Astrocyte of the spinal cord (primary cell): ENCODE data around the gene OLFM1.

Experiments used
- DNase-seq: peaks from one replicate; pipeline ENCODE4 v3.0.0; 2011; ENCODE audit warnings: low read depth, low spot score
- H3K4me3 ChIP-seq: 2 replicates; pipeline ENCODE4 v1.5.1; 2011; ENCODE audit warnings: low read depth, mild to moderate bottlenecking, low read length, moderate library complexity
- in situ Hi-C: cut with HindIII; loops from 2 replicates; pipeline ENCODE4 v1.10.0; 2017; ENCODE audit warnings: low sequenced_read_pairs
- TF ChIP-seq, protein P1 (sequence below): IDR thresholded peaks from 2 replicates; pipeline ENCODE4 v1.5.1; 2012; ENCODE audit warnings: low read depth, mild to moderate bottlenecking, low read length, inconsistent platforms

The OLFM1 gene

DNA sequence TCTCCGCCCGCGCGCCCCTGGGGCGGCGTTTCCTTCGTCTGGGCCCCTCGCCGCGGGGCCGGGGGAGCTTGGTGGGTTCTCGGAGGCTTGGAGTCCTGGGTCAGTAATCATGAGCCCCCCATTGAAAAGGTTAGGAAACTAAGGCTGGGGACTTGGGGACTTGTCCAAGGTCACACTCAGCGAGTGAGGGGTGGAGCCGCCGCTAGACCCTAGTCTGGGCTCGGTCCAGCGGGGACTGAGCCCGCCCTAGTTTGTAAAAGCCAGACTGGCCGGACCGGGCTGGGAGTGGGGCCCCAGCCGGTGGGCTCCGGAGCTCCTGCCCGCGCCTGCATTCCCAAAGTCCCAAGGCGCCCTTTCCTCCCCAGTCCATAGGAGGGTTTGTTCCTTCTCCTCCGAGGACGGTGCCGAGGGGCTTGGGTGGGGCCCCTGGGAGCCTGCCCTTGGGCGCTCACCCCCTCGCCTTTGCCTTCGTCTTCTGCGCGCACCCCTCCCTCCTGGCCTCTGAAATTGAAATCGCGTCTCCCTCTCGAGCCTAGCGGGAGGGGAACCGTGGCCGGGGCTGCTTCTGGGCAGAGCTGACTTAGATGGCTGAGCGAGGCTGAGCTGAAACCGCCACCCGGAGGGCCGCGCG is 995 bp downstream of the OLFM1 start:
- no peak for DNase-seq
- in situ Hi-C loops: no loop called here
- TF ChIP-seq, protein P1, sequence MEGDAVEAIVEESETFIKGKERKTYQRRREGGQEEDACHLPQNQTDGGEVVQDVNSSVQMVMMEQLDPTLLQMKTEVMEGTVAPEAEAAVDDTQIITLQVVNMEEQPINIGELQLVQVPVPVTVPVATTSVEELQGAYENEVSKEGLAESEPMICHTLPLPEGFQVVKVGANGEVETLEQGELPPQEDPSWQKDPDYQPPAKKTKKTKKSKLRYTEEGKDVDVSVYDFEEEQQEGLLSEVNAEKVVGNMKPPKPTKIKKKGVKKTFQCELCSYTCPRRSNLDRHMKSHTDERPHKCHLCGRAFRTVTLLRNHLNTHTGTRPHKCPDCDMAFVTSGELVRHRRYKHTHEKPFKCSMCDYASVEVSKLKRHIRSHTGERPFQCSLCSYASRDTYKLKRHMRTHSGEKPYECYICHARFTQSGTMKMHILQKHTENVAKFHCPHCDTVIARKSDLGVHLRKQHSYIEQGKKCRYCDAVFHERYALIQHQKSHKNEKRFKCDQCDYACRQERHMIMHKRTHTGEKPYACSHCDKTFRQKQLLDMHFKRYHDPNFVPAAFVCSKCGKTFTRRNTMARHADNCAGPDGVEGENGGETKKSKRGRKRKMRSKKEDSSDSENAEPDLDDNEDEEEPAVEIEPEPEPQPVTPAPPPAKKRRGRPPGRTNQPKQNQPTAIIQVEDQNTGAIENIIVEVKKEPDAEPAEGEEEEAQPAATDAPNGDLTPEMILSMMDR: no peak
- H3K4me3 ChIP-seq: no peak overlapping the region

GRCh38 chr9:135088979-135089847 is 1.7 kb downstream of the OLFM1 start:
- no peak for DNase-seq
- in situ Hi-C loops: no loop called here
- TF ChIP-seq, protein P1: no peak
- H3K4me3 ChIP-seq: no peak overlapping the region

DNA sequence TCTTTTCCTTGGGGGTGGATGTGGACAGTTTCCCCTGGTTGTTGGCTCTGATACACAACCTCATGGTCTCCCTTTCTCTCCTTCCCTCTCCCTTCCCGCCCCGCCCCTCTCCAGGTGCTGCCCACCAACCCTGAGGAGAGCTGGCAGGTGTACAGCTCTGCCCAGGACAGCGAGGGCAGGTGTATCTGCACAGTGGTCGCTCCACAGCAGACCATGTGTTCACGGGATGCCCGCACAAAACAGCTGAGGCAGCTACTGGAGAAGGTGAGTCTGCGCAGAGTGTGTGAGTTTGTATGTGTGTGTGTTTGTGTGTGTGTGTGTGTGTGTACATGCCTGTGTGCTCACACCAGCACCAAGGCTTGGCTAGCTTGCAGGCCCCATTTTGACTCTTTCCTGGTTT is 2.6 kb downstream of the OLFM1 start:
- no peak overlapping the region for H3K4me3 ChIP-seq
- in situ Hi-C loops: no loop called here
- no peak for DNase-seq
- TF ChIP-seq, protein P1: no peak

GRCh38 chr9:135090547-135090946 is 3.1 kb downstream of the OLFM1 start:
- no peak overlapping the region for H3K4me3 ChIP-seq
- in situ Hi-C loops: no loop called here
- TF ChIP-seq, protein P1: no peak
- DNase-seq: no peak

DNA sequence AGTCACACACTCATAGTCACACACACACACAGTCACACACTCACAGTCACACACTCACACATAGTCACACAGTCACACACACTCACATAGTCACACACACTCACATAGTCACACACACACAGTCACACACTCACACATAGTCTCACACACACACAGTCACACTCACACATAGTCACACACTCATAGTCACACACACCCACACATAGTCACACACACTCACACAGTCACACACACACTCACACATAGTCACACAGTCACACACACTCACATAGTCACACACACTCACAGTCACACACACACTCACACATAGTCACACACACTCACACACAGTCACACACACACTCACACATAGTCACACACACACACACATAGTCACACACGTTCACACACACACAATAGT is 4.1 kb downstream of the OLFM1 start:
- TF ChIP-seq, protein P1: no peak
- no peak overlapping the region for H3K4me3 ChIP-seq
- DNase-seq: no peak
- in situ Hi-C loops: no loop called here

DNA sequence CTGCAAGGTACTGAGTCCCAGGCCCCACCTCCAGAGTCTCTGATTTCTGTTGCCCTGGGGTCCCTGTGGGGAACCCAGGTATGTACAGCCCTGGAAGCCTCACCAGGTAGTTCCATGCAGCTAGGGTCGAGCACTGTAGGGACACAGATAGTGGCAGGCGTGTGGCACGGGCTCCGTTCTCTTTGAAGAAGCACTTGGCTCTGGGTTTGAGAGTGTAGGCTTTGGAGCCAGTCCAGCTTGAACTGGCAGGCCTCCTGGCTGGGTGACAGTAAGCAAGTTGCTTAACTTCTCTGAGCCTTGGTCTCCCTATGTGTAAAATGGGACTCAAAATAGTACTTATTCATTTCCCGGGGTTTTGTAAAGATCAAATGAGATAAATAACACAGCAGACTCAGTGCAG is 5.6 kb downstream of the OLFM1 start:
- TF ChIP-seq, protein P1: no peak
- in situ Hi-C loops: no loop called here
- H3K4me3 ChIP-seq: no peak overlapping the region
- no peak for DNase-seq
